NCI-H524 treated with DMSO at 0.1 percent for 48 hours (cell line): ENCODE measurements around the gene GPR137B.
"Not testable (repeated sequence)": the region's sequence is repeated elsewhere in the genome, so short reads cannot be mapped to it uniquely, and the experiment has no call there.

Experiments used
- DNase-seq: peaks from one replicate; lab custom pipeline; 2025; lab: John Stamatoyannopoulos, UW

The GPR137B gene

DNA sequence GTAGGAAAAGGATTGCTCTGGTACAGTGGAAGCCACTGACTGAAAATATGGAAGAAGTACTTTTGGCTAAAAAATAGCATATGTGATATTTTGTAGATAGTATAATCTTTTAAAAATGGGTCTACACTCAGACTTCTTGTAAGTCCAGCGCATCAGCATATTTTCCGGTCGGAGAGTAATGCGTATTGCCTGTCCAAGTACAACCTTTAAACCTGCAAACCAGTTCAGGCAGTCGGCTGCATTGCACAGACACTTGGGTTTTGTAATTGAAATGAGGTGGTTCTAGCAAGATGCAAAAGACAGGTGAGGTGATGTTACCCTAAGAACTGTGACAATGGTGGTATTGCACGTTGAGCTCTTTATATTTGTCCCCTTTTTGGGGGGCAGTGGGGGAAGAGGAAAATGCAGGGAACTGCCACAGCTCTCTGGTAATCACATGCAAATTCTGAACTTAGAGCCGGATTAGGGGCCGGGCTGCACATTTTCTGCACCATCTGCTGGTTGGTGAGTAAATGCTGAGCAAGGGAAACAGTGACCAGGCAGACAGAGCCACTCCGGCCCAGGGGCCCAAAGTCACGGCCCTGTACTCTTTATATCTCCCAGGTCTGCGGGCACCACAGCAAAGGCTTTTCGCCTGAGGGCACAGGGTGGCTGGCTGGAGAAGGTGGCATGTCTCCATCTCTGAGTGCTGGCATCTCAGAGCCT is 2.3 kb downstream of the GPR137B start:
- DNase-seq: no peak

DNA sequence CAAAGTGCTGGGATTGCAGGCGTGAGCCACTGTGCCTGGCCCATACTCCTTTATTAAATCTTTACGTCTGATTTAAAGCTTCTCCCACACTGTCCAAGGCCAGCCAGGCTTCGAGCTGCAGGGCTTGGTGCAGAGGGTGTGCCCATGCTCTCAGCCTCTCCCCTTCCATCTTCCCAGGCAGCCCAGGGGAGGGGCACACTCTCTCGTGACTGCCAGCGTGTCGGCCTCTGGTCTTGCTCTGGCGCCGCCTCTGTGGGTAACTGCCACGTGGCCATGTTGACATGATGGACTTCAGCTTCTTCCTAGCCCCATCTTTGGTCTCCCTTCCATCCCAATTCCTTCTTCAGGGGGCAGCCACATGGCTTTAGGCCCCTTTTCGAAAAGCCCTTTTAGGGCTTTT is 4.7 kb downstream of the GPR137B start:
- DNase-seq: no peak

- no peak for DNase-seq
Measured at GRCh38 chr1:236147521-236148469, 5.5 kb downstream of the GPR137B start.

DNA sequence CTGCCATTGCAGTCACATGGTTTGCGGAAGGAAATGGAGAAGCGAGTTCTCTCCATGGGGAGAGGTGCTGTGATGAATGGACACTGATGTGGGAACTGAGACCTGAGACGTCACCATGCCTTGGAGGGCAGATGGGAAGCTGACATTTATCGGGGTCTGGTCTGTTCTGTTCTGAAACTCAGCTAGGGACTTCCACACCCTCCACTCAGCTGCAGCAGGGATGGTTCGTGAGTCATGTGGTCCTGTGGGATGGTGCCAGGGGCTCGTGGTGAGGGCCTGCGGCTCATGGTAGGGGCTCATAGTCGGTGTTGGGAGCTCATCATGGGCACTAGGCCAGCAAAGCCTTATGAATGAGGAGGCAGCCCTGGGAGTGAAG is 6.1 kb downstream of the GPR137B start:
- DNase-seq: no peak

GRCh38 chr1:236149003-236149595 is 6.8 kb downstream of the GPR137B start:
- no peak for DNase-seq

- DNase-seq: no peak
Measured at GRCh38 chr1:236149696-236150228, 7.4 kb downstream of the GPR137B start.

DNA sequence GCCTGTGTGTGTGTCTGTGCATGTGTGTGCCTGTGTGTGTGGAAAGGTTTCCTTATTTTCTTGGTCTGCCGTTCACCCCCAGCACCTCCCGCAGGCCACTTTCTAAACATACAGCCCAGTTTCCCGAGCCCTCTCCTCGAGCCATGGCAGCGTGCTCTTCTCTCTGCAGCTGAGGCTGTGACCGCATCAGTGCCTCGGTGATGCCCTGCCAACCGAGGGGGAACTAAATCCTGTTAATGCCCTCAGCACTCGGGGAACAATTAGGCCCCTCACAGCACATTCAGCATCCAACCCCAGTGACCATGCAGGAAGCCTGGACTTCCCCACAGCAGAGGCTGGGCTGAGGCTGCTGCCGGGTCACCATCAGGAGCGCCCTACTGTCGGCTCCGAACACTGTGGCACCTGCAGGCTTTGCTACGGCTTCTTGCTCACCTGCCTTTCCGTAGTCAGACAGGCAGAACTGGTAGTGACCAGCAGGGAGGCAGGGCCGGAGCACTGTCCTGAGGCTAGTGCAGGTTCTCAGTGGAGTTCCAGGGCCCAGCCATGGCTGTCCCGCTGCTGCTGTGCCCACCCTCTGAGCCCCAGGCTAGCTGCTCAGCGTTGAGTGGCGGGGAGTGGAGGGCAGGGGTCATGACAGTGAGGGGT is 8.1 kb downstream of the GPR137B start:
- DNase-seq: no peak

DNA sequence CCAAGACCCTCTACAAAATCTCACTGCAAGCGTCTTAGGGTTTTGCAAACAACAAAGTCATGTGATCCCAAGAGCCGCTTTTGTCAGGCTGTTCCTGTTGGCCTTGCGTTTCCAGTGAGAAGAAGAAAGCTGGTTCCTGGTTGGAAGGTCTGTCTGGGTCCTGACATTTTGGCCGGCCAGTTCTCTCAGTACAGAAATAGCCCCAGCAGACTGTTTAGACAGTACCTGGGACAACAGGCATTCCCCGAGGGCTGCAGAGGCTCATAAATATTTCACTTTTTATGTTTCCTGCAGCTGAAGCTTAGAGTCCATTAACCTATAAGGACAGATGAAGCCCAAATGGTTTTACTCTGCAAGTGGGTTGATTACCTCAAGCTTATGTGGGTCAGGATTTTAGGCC is 8.6 kb downstream of the GPR137B start:
- DNase-seq: no peak

- no peak for DNase-seq
Measured at GRCh38 chr1:236151739-236152424, 9.5 kb downstream of the GPR137B start.

- no peak for DNase-seq
Measured at GRCh38 chr1:236154126-236154525, 11.8 kb downstream of the GPR137B start.

DNA sequence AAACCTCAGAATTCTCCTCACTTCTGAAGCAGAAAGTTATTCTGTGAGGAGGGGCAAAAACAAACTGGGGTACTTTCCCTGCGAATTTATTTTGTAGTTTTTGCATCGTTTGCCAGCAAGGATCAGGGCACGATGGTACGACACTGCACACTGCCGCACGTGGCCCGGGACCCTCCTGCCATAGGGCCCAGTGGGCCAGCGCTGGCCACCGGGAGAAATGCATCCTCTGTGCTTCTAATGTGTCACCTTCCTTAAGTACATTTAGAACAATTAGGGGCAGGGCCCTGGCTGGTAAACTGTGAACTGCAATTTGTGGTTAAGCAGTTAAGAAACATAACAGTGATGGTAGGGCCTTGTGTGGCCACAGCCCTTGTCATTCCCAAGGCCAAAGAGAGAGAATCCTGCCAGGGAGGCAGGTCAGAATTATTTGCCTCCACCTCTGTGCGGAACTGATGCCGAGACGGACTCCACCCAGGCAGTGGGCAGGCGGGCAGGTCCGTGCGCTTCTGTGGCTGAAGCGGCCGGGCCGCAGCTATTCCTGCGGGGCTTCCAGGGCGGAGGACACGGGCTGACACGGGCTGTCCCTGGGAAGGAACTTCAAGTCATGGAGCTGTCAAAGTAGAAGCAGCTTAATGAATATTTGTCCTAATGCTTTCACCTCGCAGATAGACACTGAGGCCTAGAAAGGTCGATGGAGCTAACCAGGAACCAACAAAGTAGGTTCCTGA is 12.5 kb downstream of the GPR137B start:
- DNase-seq: no peak

DNA sequence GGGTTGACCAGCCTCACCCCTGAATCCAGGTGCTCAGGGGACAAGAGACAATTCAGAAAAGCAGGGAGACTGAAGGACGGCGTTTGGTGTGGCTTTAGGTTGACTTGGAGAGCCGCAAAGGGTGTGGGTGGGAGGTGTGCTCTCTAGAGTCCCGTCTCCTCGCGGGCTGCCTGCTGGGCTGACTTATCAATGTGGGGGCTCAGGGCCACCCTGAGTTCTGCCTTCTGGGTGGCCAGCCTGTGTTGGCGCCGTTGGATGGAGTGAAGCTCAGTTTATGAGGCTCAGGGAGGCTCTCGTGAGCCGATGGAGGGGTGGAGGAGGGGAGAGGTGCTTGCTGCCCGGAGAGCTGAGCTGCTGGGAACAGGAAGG is 13.0 kb downstream of the GPR137B start:
- DNase-seq: no peak

- DNase-seq: no peak
Measured at GRCh38 chr1:236155841-236156503, 13.6 kb downstream of the GPR137B start.

- DNase-seq: no peak
Measured at GRCh38 chr1:236156512-236157208, 14.3 kb downstream of the GPR137B start.

GRCh38 chr1:236158072-236158471 is 15.7 kb downstream of the GPR137B start:
- DNase-seq: not testable (repeated sequence)

GRCh38 chr1:236158719-236159118 is 16.4 kb downstream of the GPR137B start:
- no peak for DNase-seq

DNA sequence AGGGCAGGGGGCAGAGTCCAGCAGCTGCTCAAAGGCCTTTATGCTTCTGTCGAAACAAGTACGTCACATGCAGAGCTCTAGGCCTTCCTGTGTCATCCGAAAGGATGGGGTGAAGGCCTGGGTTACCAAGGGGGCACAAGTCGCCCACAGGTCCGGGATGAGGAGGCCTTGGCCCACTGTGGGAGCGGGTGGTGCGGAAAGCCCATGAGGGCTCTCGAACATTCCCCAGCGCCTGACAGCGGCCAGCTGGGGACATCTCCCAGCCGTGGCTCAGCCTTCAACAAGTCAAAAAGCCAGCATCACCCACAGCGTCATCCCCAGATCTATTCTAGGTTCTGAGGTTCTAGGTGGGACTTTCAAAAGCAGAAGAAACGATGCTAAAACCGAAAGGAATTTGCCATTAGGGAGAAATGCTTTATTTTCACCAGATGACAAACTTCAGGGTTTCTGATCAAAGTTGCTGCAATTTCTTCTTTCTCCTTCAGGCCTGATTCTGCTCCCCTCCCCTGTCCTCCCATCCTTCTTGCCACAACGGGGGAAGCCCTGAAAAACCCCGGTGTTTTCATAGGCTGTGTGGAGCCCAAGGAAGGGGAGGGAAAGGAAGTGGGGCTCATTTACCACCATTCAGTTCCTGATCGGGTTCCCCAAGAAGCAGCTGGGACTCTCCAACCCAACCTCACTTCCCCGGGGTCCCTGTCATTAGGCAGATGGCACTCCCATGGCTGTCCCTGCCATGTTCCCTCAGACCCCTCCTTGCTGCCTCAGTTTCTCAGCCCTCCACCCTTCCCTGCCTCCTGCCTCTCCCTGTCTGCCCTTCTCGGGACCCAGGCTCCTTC is 17.6 kb downstream of the GPR137B start:
- no peak for DNase-seq

GRCh38 chr1:236160540-236161127 is 18.3 kb downstream of the GPR137B start:
- DNase-seq: no peak
